HepG2 (cell line): Measurements from ENCODE around the gene RBM34. TPM values are rescaled to one million over a fixed set of nuclear protein-coding genes. Genes with fewer than 3 reads are reported as not detected.

Source experiments
- ATAC-seq: fragments of 200-7000 bp; cut with Tn5 transposase; 3 replicates; pipeline ENCODE4 v1.9.1; 2020; ENCODE audit warnings: mild to moderate bottlenecking, moderate library complexity
- BruUV-seq: library from RNA; stranded (reverse); fragments of 400-500 nt; replicated peaks from 2 replicates; lab custom pipeline; 2021; lab: Mats Ljungman, UMichigan
- CTCF ChIA-PET: fragments of 300-600 bp; formaldehyde crosslinking; extraction: SDS; loops from one replicate; lab custom pipeline; 2021; ENCODE audit warnings: low total read pairs, inconsistent platforms, low intra/inter-chr PET ratio; lab: Yijun Ruan, JAX
- POLR2A ChIA-PET: fragments of 350-600 bp; sonication (Branson Sonifier 250); formaldehyde crosslinking; loops from one replicate; lab custom pipeline; 2020; ENCODE audit warnings: antibody characterized with exemption, inconsistent platforms; lab: Yijun Ruan, JAX
- DNase-seq: peaks from one replicate; pipeline ENCODE4 v3.0.0-alpha.2; 2015; ENCODE audit warnings: low spot score
- FAIRE-seq: peaks from 3 replicates; lab custom pipeline; 2011; peaks lifted over from hg19 to GRCh38; lab: Jason Lieb, UNC
- H2AFZ ChIP-seq: one replicate; pipeline ENCODE4 v1.6.1; 2011; ENCODE audit warnings: low read length, inconsistent platforms
- H3K27ac ChIP-seq: fragments of 300-600 bp; 3 replicates; pipeline ENCODE4 v1.8.0; 2011; ENCODE audit warnings: mixed run types, mild to moderate bottlenecking, mixed read lengths, low read length, inconsistent platforms; ENCODE audit not compliant: insufficient read depth; ENCODE audit errors: extremely low read length
- H3K27me3 ChIP-seq, 2 experiments: fragments of 200-600 bp in 1 of 2; 2 replicates in 1 of 2; 3 replicates in 1 of 2; pipeline versions ENCODE4 v1.6.0 to v1.8.0; 2011; ENCODE audit warnings: low read length in 2 of 2, mild to moderate bottlenecking in 2 of 2, moderate library complexity in 2 of 2, inconsistent platforms in 1 of 2; ENCODE audit not compliant: insufficient read depth in 2 of 2, control insufficient read depth in 1 of 2
- H3K36me3 ChIP-seq, 2 experiments: fragments of 200-600 bp in 1 of 2; replicated peaks in 1 of 2; 2 replicates in 1 of 2; 3 replicates in 1 of 2; pipeline versions ENCODE4 v1.5.1 to v1.8.0; 2011; ENCODE audit warnings: low read length in 2 of 2, inconsistent platforms in 1 of 2; ENCODE audit not compliant: insufficient read depth in 2 of 2, control insufficient read depth in 1 of 2
- H3K4me1 ChIP-seq: 2 replicates; pipeline ENCODE4 v1.5.1; 2012; ENCODE audit warnings: low read length, inconsistent platforms; ENCODE audit not compliant: insufficient read depth
- H3K4me2 ChIP-seq: 2 replicates; pipeline ENCODE4 v1.6.0; 2011; ENCODE audit warnings: low read depth, low read length, inconsistent platforms
- H3K4me3 ChIP-seq, 3 experiments: fragments of 200-600 bp in 1 of 3; sonication (generic), shearing (Covaris generic) in 1 of 3; replicated peaks in 1 of 3; 2 replicates each; pipeline ENCODE4 v1.5.1; 2011 to 2016; ENCODE audit warnings: low read length in 3 of 3, inconsistent platforms in 2 of 3, low read depth in 2 of 3, mild to moderate bottlenecking in 2 of 3, control low read depth in 1 of 3, mixed read lengths in 1 of 3; ENCODE audit not compliant: insufficient read depth in 1 of 3
- H3K79me2 ChIP-seq: one replicate; pipeline ENCODE4 v1.6.1; 2011; ENCODE audit warnings: low read length, inconsistent platforms; ENCODE audit not compliant: insufficient read depth
- H3K9ac ChIP-seq: 2 replicates; pipeline ENCODE4 v1.6.0; 2011; ENCODE audit warnings: mild to moderate bottlenecking, low read depth, low read length, inconsistent platforms; ENCODE audit not compliant: insufficient read depth
- H3K9me3 ChIP-seq: 2 replicates; pipeline ENCODE4 v1.5.1; 2012; ENCODE audit warnings: mild to moderate bottlenecking, low read length
- H4K20me1 ChIP-seq: 2 replicates; pipeline ENCODE4 v1.6.0; 2011; ENCODE audit warnings: inconsistent platforms, mild to moderate bottlenecking, low read length, moderate library complexity; ENCODE audit not compliant: insufficient read depth
- AKNA ChIP-seq: sonication (generic); formaldehyde crosslinking; IDR thresholded peaks from 2 replicates; pipeline ENCODE4 v1.4.0; 2020; ENCODE audit warnings: missing genetic modification reagents, borderline replicate concordance
- BRCA1 ChIP-seq: sonication (generic); formaldehyde crosslinking; IDR thresholded peaks from 2 replicates; pipeline ENCODE4 v1.4.0; 2020; ENCODE audit warnings: missing genetic modification reagents
- KDM3A ChIP-seq: IDR thresholded peaks from 2 replicates; pipeline ENCODE4 v1.6.1; 2018; ENCODE audit warnings: low read depth, missing compliant biosample characterization
- KLF9 ChIP-seq: IDR thresholded peaks from 2 replicates; pipeline ENCODE4 v1.6.1; 2016; ENCODE audit warnings: low read depth
- MXD1 ChIP-seq: sonication (generic); formaldehyde crosslinking; IDR thresholded peaks from 2 replicates; pipeline ENCODE4 v1.4.0; 2020; ENCODE audit warnings: mild to moderate bottlenecking, missing genetic modification reagents
- NCOA5 ChIP-seq: sonication (generic); formaldehyde crosslinking; IDR thresholded peaks from 2 replicates; pipeline ENCODE4 v1.4.0; 2020; ENCODE audit warnings: missing genetic modification reagents
- PTBP1 ChIP-seq: fragments of 200-400 bp; formaldehyde crosslinking; IDR thresholded peaks from 2 replicates; pipeline ENCODE4 v1.6.1; 2018; ENCODE audit warnings: low read length, low read depth; ENCODE audit not compliant: poor library complexity, severe bottlenecking
- SALL2 ChIP-seq: sonication (generic); formaldehyde crosslinking; IDR thresholded peaks from 2 replicates; pipeline ENCODE4 v1.8.1; 2023; ENCODE audit warnings: mild to moderate bottlenecking, missing genetic modification reagents, inconsistent platforms
- SMYD3 ChIP-seq: sonication (generic); formaldehyde crosslinking; IDR thresholded peaks from 2 replicates; pipeline ENCODE4 v1.8.1; 2023; ENCODE audit warnings: mild to moderate bottlenecking, missing genetic modification reagents
- ZC3H13 ChIP-seq: sonication (generic); formaldehyde crosslinking; IDR thresholded peaks from 2 replicates; pipeline ENCODE4 v1.8.1; 2023; ENCODE audit warnings: mild to moderate bottlenecking, missing genetic modification reagents, moderate library complexity
- ZNF510 ChIP-seq: sonication (generic); formaldehyde crosslinking; IDR thresholded peaks from 2 replicates; pipeline ENCODE4 v1.4.0; 2020; ENCODE audit warnings: low read depth, mild to moderate bottlenecking, missing genetic modification reagents
- ZNF563 ChIP-seq: sonication (generic); formaldehyde crosslinking; IDR thresholded peaks from 2 replicates; pipeline ENCODE4 v1.8.0; 2022; ENCODE audit warnings: mild to moderate bottlenecking, moderate library complexity, missing genetic modification reagents
- WGBS: methylation state at CpG from one replicate; pipeline ENCODE4 v1.1.6; 2017; ENCODE audit warnings: low lambda C conversion rate; 5-methylcytosine and 5-hydroxymethylcytosine counted together
- in situ Hi-C: cut with HindIII; loops from 2 replicates; pipeline ENCODE4 v1.10.0; 2017; ENCODE audit warnings: low pct_unique_long_range_greater_than_20kb; ENCODE audit not compliant: extremely low pct_ligation_motif_present
- intact Hi-C: fragments of 100-400 bp; cut with micrococcal nuclease; formaldehyde crosslinking; loops from one replicate; pipeline ENCODE4 v1.10.0; 2022; ENCODE audit not compliant: unreplicated experiment
- polyA plus RNA-seq, 8 experiments: library from polyadenylated mRNA; depleted of rRNA in 3 of 8; stranded (reverse) in 7 of 8; unstranded in 1 of 8; fragments of >200 nt; fragmentation: Illumina TruSeq in 4 of 8; extraction: Trizol in 4 of 8; gene quantifications; 2 replicates each; pipeline versions ENCODE4 v1.2.1 to v1.2.3, GENCODE V29; 2011 to 2016; ENCODE audit warnings: low read depth in 4 of 8, missing spikeins in 1 of 8, mixed read lengths in 1 of 8; ENCODE audit not compliant: insufficient read depth in 1 of 8
- total RNA-seq, 5 experiments: library from RNA; depleted of rRNA; stranded (reverse); fragments of >200 nt; fragmentation: Illumina TruSeq; extraction: Trizol; gene quantifications; 2 replicates each; pipeline ENCODE4 v1.2.3, GENCODE V29; 2016; ENCODE audit warnings: low read depth in 1 of 5
- TF ChIP-seq, protein P1 (sequence below): sonication (generic); formaldehyde crosslinking; IDR thresholded peaks from 2 replicates; pipeline ENCODE4 v1.5.1; 2020; ENCODE audit warnings: missing genetic modification reagents, mild to moderate bottlenecking, borderline replicate concordance
- TF ChIP-seq, protein P2 (sequence below): sonication (generic); formaldehyde crosslinking; IDR thresholded peaks from 2 replicates; pipeline ENCODE4 v1.4.0; 2020; ENCODE audit warnings: mild to moderate bottlenecking, missing genetic modification reagents
- TF ChIP-seq, protein P3 (sequence below): sonication (generic); formaldehyde crosslinking; IDR thresholded peaks from 2 replicates; pipeline ENCODE4 v1.4.0; 2020; ENCODE audit warnings: mild to moderate bottlenecking, missing genetic modification reagents, borderline replicate concordance

Gene RBM34
- total and polyA plus RNA-seq, 2 of the 13 experiments (the other 11 are each of a cell fraction or from before 2014, with no cell fraction given) = 34.7 to 73.0 TPM

DNA sequence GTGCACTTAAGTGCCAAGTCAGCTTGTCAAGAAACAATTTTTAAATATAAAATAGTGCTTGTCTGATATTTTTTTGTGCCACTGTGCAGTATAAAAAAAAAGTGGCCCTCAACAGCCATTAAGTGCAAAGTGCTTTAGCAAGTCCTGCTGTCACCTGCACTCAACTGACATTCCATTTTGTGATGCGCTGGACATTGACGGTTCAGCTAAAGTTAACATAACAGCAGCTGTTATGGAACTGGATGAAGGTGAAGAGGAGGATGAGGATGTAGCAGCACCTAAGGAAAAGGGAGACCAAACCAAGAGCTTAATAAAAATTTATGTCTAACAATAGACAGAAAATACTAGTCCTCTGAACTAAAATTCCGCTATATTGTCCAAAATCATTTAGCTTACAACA, 7.3 kb upstream of the RBM34 start:
- intact Hi-C loops = loop anchor here (10.0 kb wide), 1 partner anchor 64 kb away; no protein-coding TSS in a partner anchor
- in situ Hi-C loops = no loop called here
- 97% methylated on average over 3 of the region's 3 CpGs for WGBS
- TF ChIP-seq PTBP1 = no peak
- no peak for TF ChIP-seq AKNA (CRISPR knock-in tag)
- TF ChIP-seq, protein P1, sequence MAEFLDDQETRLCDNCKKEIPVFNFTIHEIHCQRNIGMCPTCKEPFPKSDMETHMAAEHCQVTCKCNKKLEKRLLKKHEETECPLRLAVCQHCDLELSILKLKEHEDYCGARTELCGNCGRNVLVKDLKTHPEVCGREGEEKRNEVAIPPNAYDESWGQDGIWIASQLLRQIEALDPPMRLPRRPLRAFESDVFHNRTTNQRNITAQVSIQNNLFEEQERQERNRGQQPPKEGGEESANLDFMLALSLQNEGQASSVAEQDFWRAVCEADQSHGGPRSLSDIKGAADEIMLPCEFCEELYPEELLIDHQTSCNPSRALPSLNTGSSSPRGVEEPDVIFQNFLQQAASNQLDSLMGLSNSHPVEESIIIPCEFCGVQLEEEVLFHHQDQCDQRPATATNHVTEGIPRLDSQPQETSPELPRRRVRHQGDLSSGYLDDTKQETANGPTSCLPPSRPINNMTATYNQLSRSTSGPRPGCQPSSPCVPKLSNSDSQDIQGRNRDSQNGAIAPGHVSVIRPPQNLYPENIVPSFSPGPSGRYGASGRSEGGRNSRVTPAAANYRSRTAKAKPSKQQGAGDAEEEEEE = no peak
- no peak for TF ChIP-seq ZNF510
- TF ChIP-seq BRCA1 (CRISPR knock-in tag) = no peak
- TF ChIP-seq ZNF563 (CRISPR knock-in tag) = no peak
- TF ChIP-seq, protein P2, sequence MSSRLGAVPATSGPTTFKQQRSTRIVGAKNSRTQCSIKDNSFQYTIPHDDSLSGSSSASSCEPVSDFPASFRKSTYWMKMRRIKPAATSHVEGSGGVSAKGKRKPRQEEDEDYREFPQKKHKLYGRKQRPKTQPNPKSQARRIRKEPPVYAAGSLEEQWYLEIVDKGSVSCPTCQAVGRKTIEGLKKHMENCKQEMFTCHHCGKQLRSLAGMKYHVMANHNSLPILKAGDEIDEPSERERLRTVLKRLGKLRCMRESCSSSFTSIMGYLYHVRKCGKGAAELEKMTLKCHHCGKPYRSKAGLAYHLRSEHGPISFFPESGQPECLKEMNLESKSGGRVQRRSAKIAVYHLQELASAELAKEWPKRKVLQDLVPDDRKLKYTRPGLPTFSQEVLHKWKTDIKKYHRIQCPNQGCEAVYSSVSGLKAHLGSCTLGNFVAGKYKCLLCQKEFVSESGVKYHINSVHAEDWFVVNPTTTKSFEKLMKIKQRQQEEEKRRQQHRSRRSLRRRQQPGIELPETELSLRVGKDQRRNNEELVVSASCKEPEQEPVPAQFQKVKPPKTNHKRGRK (CRISPR knock-in tag) = no peak
- TF ChIP-seq KDM3A (CRISPR knock-in tag) = no peak
- TF ChIP-seq, protein P3, sequence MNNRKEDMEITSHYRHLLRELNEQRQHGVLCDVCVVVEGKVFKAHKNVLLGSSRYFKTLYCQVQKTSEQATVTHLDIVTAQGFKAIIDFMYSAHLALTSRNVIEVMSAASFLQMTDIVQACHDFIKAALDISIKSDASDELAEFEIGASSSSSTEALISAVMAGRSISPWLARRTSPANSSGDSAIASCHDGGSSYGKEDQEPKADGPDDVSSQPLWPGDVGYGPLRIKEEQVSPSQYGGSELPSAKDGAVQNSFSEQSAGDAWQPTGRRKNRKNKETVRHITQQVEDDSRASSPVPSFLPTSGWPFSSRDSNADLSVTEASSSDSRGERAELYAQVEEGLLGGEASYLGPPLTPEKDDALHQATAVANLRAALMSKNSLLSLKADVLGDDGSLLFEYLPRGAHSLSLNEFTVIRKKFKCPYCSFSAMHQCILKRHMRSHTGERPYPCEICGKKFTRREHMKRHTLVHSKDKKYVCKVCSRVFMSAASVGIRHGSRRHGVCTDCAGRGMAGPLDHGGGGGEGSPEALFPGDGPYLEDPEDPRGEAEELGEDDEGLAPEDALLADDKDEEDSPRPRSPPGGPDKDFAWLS (CRISPR knock-in tag) = no peak
- no peak for TF ChIP-seq SALL2
- TF ChIP-seq KLF9 (CRISPR knock-in tag) = no peak
- TF ChIP-seq SMYD3 (CRISPR knock-in tag) = no peak
- TF ChIP-seq MXD1 (CRISPR knock-in tag) = no peak
- TF ChIP-seq NCOA5 (CRISPR knock-in tag) = no peak
- TF ChIP-seq ZC3H13 (CRISPR knock-in tag) = no peak

More for the DNA sequence above, 7.3 kb upstream of the RBM34 start:
- Histone ChIP-seq H3K27me3 (no peaks in the 10 kb centered on the region), H3K4me3 (no peak overlapping the region), H3K36me3 (peaks cover 8 to 30% of the 10 kb centered on the region in 2 experiments; a peak in 3 of 5 replicates), H3K4me2 (no peak overlapping the region), H3K9me3 (no peaks in the 10 kb centered on the region), H3K9ac (no peak overlapping the region), H3K4me1 (no peaks in the 10 kb centered on the region), H3K27ac (no peak overlapping the region), H3K79me2 (no peaks in the 10 kb centered on the region), H2AFZ (no peak overlapping the region), H4K20me1 (no peaks in the 10 kb centered on the region)
- FAIRE-seq = no peak
- ChIA-PET CTCF (no interaction called here), POLR2A (no interaction called here)
- BruUV-seq = no TSS peak
- ATAC-seq = no peak
- no peak for DNase-seq
